BE2C (cell line): ENCODE results near the gene GRM4.

Experiments
- DNase-seq: peaks from one replicate; pipeline ENCODE4 v3.0.0-alpha.2; 2020
- H3K27me3 ChIP-seq: fragments of 250-450 bp; sonication (Bioruptor Pico); 2 replicates; pipeline ENCODE4 v1.5.1; 2020; ENCODE audit warnings: mild to moderate bottlenecking
- H3K36me3 ChIP-seq: fragments of 250-450 bp; sonication (Bioruptor Pico); 2 replicates; pipeline ENCODE4 v1.5.1; 2020; ENCODE audit warnings: mild to moderate bottlenecking
- H3K4me1 ChIP-seq: fragments of 250-450 bp; sonication (Bioruptor Pico); 2 replicates; pipeline ENCODE4 v1.5.1; 2020
- H3K4me3 ChIP-seq: 2 replicates; pipeline ENCODE4 v1.5.1; 2011; ENCODE audit warnings: low read depth, low read length
- H3K9me3 ChIP-seq: fragments of 250-450 bp; sonication (Bioruptor Pico); 2 replicates; pipeline ENCODE4 v1.5.1; 2020
- CTCF ChIP-seq: IDR thresholded peaks from 2 replicates; pipeline ENCODE4 v1.5.1; 2012; ENCODE audit warnings: mild to moderate bottlenecking, low read depth, low read length

Gene GRM4

GRCh38 chr6:34053721-34054120 lies 92.2 kb downstream of the GRM4 start:
- no peak for TF ChIP-seq CTCF
- Histone ChIP-seq H3K36me3 (no peaks in the 10 kb centered on the region), H3K9me3 (no peaks in the 10 kb centered on the region), H3K4me1 (peaks cover 18% of the 10 kb centered on the region), H3K4me3 (no peak overlapping the region), H3K27me3 (no peaks in the 10 kb centered on the region)
- no peak for DNase-seq

- H3K9me3 ChIP-seq = no peaks in the 10 kb centered on the region
- H3K4me3 ChIP-seq = no peak overlapping the region
- H3K36me3 ChIP-seq = no peaks in the 10 kb centered on the region
- H3K27me3 ChIP-seq = no peaks in the 10 kb centered on the region
- DNase-seq = no peak
- no peak for TF ChIP-seq CTCF
- peaks cover 18% of the 10 kb centered on the region for H3K4me1 ChIP-seq
Observed at GRCh38 chr6:34052918-34053608, 92.8 kb downstream of the GRM4 start.

- no peak for TF ChIP-seq CTCF
Observed at GRCh38 chr6:34052071-34052825, 93.6 kb downstream of the GRM4 start.

GRCh38 chr6:34051331-34051919 lies 94.5 kb downstream of the GRM4 start:
- peak; percentile 47 for DNase-seq

More at GRCh38 chr6:34052071-34052825, 93.6 kb downstream of the GRM4 start:
- no peaks in the 10 kb centered on the region for H3K27me3 ChIP-seq
- H3K36me3 ChIP-seq = no peaks in the 10 kb centered on the region
- H3K4me1 ChIP-seq = peaks cover 18% of the 10 kb centered on the region
- no peak for DNase-seq
- no peaks in the 10 kb centered on the region for H3K9me3 ChIP-seq
- no peak overlapping the region for H3K4me3 ChIP-seq

GRCh38 chr6:34050691-34051090 lies 95.2 kb downstream of the GRM4 start:
- peaks cover 18% of the 10 kb centered on the region for H3K4me1 ChIP-seq
- H3K9me3 ChIP-seq = no peaks in the 10 kb centered on the region
- DNase-seq = no peak
- no peak for TF ChIP-seq CTCF
- no peaks in the 10 kb centered on the region for H3K36me3 ChIP-seq
- no peaks in the 10 kb centered on the region for H3K27me3 ChIP-seq
- H3K4me3 ChIP-seq = no peak overlapping the region

More at GRCh38 chr6:34051331-34051919, 94.5 kb downstream of the GRM4 start:
- Histone ChIP-seq H3K4me1 (peaks cover 18% of the 10 kb centered on the region), H3K4me3 (no peak overlapping the region), H3K9me3 (no peaks in the 10 kb centered on the region), H3K36me3 (no peaks in the 10 kb centered on the region), H3K27me3 (no peaks in the 10 kb centered on the region)
- no peak for TF ChIP-seq CTCF
